Kidney tubule cell (primary cell): Measurements from ENCODE around the gene TBPL1.

Experiments
- DNase-seq: peaks from one replicate; pipeline ENCODE4 v3.0.0-alpha.2; 2018; ENCODE audit warnings: low spot score

The TBPL1 gene

DNA sequence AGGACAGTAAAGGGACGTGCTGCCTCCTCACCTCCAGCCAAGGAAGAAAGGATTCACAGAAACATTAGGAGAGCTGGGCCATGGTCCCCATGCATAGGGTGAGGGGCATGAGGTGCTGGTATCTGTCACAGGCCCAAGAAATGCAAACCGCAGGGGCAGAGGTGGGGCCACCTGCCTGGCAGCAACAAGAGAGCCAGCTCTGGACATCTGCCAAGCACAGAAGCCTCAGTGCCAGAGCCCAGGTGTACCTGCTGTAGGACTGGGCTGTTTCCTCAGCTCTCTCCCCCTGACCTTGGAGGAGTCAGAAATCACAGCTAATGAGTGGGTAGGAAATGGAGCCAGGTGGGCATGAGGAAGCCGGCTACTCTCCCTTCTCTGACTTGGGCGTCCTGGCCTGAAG is 54.1 kb downstream of the TBPL1 start:
- DNase-seq: peak; percentile 49

DNA sequence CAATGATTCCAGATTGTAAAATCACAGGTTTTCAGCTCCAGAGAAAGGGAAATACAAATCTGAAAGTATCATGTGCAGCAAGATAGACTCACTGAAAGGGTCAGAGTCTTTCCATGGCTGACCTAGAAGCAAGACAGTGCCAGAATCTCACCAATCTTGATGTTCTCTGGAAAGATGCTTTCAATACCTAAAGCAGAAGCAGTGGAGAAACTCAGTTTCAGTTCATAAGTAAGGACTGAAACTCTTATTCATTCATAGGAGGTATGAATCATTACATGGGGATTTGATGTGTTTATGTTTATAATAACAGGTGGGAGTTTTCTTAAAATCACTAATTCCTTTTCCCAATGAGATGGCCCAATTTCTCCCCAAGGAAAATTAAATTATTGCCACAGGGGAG is 56.9 kb downstream of the TBPL1 start:
- no peak for DNase-seq

DNA sequence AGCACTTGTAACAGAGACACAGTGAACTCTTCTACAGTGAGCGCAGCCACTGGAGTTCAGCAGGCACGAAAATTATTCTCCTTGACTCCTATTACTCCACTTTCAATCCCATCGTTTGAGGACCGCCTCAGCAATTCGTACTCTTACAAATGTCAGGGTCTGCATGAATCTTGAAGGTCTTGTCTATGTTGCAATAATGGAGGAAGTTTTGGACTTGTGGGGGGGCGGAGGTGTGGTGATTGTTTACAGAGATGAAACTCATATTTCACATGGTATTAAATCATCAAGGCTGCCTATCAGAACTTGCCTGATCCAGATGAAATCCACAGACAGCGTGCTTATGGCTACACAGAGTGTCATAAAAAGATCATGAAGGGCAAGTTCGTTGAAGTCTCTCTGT is 57.4 kb downstream of the TBPL1 start:
- no peak for DNase-seq

DNA sequence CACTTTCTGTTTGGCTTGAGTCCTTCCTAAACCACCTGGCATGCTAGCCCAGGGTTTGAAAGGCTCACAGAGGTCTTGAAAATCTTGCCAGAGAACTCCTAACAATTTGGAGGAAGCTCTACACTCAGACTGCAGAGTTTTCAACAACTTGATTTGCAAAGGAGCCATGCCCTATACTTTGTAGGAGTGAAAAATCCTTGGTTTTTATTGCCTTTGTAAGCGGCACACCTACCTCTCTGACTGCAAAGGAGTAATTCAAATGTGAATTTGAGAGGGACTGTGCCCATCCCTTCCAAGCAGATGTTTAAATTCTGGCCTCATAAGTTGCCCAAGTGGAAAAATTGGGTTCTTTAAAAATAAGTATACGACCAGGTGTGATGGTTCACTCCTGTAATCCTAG is 58.0 kb downstream of the TBPL1 start:
- no peak for DNase-seq

DNA sequence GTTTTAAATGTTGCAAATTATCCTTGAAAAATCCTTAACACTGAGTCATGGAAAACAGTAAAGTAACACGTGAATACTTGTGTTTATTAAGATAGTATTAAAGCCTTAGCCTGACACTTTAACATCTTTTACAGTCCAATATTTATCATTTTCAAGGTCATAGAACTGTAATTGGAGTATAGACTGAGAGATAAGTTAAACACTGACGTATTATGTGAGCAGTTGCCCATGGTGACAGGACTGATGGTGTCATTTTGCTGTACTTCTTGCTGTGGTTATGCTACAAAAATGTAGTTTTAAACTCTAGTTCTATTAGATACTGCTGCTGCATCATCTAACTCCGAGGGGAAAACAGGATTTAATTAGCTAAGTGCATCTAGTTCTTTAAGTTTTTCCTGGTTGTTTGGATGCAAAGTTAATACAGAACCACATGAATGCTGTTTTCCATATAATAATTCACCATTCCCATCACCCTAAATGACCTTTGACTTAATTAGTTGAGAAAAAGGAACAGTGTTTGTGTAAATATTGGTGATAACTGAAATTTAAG is 61.6 kb downstream of the TBPL1 start:
- DNase-seq: no peak

DNA sequence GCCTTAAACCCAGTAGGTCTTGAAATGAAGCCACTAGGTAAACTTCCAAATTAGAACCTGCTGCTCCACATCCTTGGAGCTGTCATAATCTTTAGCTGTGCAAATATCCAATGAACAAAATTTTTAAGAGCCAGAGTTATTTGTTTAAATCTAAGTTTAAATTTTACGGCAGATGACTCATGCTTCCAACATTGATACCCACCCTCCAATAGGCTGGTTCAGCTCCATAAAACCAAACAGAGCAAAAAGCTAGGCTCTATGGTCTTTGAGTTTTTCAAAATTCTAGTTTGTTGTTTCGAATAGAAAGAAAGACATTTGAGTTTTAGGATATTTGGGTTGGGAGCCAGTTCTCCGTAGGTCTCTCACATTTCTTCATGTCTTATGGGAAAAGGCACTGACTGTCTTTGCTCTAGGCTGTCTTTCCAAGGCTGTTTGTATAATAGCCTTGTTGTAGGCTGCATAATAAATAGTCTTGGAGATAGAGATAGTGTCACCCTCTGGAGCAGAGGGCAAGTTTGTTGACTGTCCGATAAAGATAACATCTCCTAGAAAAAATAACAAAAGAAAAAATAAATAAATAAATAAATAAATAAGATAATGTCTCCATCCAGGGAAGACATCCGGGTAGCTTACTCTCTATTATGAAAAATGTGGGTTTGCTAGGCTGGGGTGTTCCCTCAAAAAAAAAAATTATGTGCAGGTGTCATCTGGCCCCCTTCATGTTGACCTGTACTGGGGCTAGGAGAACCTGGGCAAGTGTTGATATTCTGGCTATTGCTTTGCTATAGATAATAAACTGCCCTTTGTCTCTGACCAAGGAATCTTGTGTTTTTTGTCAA is 62.9 kb downstream of the TBPL1 start:
- no peak for DNase-seq

DNA sequence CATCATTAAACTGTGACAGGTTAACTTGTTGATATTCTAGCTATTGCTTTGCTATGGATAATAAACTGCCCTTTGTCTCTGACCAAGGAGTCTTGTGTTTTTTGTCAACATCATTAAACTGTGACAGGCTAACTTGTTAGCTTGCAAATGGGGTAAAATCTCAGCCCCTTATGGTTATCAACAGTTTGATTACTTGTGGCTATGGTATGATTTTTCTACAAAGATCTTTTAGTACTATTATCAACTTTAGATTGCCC is 63.5 kb downstream of the TBPL1 start:
- DNase-seq: no peak

DNA sequence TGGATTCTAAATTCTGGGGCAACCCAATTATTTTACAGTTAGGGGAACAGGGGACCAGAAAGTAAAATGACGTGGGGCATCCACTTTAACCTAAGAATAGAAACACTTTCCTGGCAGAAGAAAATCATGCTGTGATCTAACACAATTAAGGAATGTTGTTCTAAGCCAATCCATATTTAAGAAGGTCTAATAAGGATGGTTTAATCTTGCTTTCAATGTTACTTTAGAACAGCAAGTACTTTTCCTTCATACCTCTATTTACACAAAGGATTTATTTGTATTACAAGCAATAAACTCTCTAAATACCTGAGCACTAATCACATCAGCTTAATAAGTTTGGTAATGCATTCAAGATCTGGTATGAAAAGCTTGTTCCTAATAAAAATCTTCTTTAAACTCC is 67.0 kb downstream of the TBPL1 start:
- no peak for DNase-seq

DNA sequence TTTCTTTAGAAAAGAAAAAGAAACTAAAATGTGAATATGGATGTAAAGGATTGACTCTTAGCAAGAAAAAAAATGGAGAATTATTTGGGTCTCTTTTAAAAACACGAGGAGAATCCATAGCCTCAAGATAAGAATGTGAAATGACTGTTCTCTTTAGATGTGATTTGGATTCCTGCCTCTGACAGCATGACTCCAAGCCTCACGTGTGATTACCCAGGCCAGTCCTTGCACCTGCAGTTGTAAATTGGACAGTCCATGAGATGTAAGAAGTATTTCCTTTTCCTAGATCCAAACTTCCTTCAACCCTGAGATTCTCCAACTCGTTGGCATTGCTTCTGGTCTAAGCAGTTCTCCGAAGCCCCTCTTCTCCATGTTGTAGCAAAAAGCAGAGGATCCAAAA is 67.5 kb downstream of the TBPL1 start:
- no peak for DNase-seq

DNA sequence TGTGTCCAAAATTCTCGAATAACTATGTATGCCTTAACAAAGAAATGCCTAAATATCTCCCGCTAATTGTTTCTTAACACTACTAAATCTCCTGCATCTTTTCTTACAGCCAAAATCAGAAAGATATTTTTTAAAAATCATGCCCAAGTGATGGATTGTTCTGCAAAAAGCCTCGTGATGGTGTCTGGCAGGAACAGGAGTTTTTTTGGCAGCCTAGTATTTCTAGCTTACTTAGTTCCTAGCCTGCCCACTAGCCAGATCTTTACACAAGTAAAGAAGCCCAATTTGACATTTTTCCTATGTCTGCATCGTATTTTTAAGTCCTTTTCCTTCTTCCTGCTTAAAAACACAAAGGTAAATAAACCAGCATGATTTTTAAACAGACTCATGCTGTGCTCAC is 67.9 kb downstream of the TBPL1 start:
- DNase-seq: no peak

DNA sequence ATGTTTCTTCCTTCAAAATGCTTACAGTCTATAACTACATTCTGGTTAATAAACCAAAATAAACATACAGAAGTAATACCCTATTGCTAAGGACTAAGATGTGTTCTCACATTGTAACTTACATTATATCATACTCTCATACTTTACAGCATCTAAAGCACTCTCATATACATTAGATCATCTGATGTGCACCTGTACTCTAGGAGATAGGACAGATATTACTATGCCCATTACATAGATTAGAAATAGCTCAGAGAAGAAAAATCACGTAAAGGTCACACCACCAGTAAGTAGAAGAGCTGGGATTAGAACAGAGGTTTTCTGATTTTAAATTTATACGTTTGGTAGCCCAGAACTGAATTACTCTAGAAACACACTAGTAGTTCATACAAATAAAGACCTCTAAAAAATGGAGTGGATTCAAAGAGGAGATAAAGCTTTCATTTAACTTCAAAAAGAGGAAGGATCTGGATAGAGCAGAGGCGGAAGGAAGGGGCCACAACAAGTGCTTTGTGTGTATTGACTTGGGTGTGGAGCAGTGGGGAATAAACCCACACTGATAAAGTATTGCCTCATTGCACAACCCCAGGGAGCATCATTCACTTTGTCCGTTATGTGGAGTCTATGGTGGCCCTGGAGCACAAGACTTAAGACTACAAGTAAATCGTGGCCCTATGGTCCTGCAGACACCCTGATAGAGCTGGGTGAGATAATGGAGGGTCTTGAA is 68.5 kb downstream of the TBPL1 start:
- no peak for DNase-seq

DNA sequence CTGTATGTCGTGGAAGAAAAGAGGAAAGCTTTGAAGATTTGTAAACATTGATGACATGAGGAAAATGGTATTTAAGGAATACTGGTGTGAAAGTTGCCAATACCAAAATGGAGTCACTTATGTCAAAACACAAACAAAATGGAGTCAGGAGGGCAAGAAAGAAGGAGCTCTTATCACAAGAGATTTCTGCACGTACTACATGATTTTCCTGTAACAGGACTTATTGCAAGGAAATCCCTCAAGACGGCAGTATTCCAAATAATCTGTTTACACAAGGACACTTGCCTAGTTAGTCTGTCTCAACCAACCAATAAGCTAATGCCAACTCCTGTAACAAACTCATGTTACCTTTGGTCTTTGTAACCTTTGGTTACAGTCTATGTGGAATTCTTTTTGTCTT is 69.6 kb downstream of the TBPL1 start:
- DNase-seq: no peak

DNA sequence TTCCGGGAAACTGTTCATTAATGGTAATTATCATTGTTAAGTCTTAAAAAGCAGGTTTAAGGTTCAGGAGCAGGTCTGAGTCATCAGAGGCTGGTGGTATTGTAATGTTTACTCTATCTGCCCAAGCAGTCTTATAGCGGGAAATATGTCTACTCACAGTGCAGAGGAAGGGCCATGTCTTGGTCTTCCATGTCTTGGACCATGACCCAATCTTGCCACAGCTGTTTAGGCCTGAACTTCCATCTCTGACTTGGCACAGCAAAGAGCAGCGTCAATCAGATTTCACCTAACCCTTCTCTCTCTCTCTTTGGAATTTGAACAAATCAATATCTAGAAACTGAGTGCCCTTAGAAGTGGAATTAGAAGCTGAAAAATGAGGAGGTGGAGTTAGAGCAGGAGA is 73.6 kb downstream of the TBPL1 start:
- peak; percentile 29 for DNase-seq

DNA sequence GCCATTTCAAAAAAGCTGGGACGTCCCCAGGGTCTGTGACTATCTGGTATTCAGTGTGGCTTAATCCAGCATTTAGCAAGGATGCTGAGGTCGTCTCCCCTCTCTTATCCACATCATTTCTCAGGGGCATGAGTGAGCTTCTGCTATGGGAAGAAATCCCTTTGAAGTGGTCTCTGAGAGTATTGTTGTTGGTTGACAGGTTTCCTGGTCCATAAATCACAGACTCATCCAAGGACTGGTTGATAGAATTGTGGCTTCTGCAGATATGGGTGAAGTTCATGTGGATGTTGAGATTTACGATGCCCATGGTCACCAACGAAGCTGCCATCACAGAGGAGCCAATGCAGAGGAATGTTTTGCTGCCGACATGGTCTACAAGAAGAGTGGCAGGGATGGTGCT is 75.4 kb downstream of the TBPL1 start:
- DNase-seq: no peak

DNA sequence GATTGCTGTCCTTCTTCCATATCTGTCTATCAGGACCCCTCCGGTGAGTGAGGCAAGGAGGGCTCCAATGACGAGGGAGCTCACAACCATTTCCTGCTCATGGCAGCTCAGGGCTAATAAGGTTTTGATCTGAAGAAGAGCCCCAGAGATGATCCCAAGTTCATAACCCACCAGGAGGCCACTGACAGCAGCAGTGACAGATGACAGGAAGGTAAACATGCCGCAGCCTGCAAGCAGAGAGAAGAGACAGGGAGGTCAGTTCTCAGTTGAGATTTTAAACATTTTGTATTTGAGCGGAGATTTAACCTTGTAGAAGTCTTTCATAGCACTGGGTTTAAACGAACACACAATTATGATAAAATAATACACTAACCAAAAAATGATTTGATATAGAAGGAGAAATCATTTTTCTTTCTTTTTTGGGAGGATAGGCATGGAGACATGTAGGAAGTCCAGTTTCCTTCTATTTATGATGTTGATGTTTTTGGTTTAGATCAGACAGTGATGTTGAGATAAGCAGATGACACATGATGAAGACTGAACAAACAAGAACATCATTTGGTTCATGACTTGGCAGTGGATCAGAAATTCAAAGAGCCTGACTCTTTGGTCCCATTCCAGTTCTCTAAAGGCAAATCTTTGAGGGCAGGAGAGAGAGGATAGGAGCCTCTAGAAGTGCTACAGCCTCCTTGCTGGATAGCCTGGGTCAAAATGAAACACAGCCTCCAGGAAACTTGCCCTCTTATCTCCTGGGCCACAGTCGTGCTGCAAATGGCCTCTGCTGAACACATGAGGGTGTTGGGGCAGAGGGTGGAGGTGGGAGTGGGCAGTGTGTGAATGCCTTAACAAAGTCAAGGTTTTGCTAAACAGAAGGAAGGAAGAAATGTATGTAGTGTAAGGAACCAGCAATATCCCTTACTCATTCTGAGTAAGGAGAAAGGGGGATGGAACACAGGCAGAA is 76.8 kb downstream of the TBPL1 start:
- DNase-seq: peak; percentile 54

DNA sequence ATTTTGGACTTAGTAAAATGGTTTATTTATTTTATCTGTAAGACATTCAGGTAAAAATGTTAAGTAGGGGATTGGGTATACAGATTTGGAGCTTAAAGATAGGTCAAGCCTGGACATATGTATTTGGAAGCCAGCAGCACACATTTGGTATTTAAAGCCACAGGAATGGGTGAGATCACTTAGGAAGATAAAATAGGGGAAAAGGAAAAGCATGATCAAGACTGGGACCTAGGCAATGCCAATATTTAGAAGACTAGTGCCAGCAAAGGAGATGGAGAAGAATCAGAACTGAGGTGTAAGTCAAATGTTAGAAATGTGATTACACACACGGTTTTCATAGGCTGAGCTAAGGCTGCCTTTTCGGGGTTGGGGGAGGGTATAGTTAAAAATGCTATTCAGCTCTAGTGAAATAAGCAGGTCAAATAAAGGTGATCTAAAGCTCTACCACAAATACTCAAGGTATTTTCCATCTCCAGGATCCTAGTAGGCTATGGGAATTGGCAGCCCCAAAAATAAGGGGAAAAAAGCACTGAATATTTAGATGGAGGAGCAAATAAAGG is 78.8 kb downstream of the TBPL1 start:
- peak; percentile 51 for DNase-seq

DNA sequence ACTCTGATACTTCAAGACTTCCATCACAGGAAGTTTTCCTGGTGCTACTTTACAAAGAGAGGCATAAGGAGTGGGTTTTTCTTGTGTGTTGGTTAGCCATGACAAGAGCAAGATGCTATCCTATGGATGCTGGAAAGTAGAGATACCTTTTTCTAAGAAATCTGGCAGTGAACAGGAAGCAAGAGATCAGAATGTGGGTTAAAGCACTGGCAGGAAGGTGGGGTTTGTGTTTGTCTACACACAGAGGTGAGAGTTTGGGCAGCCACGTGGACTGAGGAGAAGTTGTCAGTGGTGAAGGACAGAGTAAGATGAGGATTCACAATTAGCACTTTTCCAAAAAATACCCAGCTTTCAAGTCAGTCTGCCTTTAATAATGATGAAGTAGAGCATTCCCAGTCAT is 81.5 kb downstream of the TBPL1 start:
- DNase-seq: no peak

DNA sequence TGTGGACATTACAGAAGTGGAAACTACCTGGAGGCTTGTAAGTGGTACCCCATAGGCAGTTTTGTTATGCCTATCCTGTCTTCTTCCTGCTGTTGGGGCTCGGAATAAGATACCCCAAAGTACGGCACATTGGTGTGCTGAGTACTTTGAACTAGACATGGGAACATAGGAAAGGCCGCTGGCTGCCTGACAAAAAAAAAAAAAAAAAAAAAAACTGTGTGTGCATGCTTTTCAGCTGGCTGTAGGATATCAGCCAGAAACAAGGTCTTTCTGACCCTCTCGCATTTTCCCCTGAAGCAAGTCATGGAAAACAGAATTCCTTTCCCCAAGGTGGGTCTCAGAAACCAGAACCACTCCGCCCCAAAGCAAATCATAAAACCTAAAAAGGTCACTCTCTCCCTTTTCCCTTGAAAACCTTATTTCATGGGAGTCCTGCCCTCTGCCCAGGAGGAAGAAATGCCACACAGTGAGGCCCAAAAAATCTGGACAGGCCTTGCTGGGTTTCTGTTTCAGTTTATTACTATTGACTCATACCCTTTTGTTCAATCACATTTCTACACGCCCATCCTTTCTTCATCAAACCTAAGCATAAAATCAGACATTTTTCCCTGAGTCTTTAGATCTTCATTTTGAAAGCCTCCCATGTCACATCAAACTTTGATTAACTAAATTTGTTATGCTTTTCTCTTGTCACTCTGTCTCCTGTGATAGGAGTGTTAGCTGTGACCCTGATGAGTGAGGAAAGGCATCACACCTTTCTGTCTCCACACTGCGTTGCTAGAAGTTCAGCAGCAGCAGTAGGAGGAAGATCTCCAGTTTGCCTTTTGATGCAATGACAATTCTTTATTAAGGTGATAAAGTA is 82.2 kb downstream of the TBPL1 start:
- DNase-seq: peak; percentile 75

DNA sequence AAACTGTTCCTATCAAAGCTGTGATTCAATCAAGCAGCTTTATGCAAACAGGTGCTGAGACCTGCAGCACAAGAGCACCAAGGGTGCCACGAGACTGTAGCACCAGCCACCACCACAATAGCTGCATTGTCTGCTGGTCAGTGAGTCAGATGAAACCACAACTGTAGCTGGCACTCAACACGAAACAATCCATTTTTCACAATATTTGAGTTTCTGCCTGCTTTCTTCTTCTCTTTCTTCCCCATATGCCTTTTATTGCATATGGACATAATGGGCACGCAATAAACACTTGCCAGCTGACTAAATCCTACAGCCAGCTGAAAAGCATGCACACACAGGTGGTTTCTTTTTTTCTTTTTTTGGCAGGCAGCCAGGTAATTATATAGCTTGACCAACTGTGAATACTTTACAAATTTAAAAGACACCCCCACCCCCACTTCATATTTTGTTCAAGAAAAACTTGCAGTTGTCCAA is 82.8 kb downstream of the TBPL1 start:
- peak; percentile 93 for DNase-seq

DNA sequence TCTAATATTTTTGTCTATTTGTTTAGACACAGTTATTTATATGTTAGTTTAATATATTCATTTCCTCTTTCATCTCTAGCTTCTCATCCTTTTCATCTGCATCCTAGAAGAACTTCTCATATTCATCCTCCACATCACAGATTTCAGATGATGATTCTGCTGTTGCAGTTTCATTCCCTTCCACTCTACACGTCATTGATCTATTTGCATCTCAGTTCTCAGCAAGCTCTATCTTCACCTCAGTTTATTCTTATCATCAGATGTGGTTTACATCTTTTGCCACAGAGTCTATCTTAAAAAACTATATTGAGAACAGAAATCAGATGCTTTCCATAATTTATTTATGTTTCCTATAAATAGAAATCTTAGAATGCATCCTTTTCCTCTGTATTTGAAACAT is 86.1 kb downstream of the TBPL1 start:
- no peak for DNase-seq
